Gastroesophageal sphincter (tissue), 3 donors: ENCODE data around the gene TTC13.
A peak's percentile ranks its signal among the peaks of the same experiment; 100 is the strongest.

Experiments
- CTCF ChIP-seq, 4 experiments: fragments of 200-600 bp in 2 of 4; fragments of 450-650 bp in 2 of 4; sonication (generic) in 1 of 4; IDR thresholded peaks; one replicate each; pipeline ENCODE4 v1.5.1; 2017 to 2019; ENCODE audit warnings: antibody characterized with exemption in 4 of 4, mild to moderate bottlenecking in 2 of 4, moderate library complexity in 2 of 4
- POLR2AphosphoS5 ChIP-seq: sonication (generic); formaldehyde crosslinking; IDR thresholded peaks from one replicate; pipeline ENCODE4 v1.6.1; 2017; ENCODE audit warnings: antibody characterized with exemption

GRCh38 chr1:230978491-230979388 is at the start of gene TTC13, which contains the start of gene ARV1:
- TF ChIP-seq CTCF (IDR thresholded peaks at IDR 0.05) (peak in 3 of 4 experiments; percentile 20 to 44 (median 41)), POLR2AphosphoS5 (peak; percentile 79)
